EL (cell line): Measurements from ENCODE around the gene ALK.
A peak's percentile ranks its signal among the peaks of the same experiment; 100 is the strongest.

Experiments used
- DNase-seq: peaks from one replicate; pipeline ENCODE4 v3.0.0-alpha.2; 2016

Gene ALK

DNA sequence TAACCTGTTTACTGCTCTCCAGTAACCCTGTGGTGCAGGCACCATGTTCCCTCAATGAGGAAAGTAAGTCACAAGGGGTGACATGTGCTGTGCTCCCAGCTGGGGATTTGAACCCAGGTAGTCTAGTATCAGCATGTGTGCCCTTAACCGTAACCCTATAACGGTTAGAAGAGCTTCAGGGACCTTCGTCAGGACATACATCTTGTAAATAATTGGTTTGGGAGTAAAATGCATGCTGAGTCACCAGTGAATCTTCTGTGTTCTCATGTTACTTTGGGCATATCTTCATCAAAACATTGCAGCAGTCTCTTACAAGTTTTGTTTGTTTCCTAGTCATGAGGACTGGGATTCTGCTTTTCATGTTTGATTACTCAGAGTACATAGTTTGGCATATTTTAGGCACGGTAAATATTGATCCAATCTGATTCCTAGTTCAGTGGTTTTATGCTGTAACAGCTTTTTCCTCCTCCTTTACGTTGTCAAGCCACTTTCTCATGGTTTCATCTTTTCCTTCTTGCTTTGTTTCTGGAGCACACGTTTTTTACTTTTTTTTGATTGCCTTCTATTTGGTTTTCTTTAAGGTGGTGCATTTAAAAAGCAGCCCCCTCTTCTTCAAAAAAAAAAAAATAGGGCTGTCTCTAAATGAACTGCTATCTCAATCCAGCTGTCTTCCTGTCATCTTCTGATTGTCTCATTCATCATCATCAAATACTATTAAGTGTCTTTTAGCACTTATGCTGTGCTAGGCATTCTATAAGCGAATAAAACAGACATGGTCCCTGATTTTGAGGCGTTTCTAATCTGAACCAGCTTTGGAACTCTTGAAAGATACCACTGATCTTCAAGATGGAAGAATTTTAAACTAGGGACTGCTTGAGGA is 755.8 kb downstream of the ALK start:
- DNase-seq, result peak; percentile 60

DNA sequence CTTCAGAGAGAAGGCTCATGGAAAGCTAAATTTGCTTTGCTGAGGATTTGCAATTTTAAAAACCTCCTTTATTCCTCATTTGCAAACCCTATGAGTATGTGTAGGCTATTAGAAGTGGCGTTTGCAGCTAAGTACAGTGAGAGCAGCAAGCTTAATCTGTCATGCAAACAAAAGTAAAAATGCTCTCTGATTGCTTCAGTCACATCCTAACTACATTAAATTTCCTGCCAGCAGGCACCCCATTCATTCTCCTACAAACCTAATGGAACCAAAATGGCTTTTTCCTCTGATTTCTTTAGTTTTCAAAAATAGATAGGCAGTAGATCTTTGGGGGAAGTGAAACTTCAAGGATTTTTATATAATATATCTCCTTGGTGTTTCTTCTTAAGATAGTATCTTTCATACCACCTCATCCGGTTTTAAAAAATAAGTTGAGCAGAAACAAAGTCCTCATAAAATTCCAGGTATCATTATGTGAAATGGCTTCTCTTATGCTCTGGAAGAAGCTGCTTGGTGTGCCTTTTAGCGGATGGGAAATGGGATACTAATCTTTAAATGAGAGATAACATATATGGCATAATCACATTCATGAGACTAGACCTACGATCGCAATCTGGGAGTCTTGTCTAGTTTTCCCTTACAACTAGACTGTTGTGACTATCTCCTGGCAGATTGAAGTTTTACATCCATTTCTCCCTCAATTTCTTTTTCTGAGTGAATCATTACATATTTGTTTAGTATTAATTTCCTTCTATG is 757.1 kb downstream of the ALK start:
- no peak for DNase-seq

DNA sequence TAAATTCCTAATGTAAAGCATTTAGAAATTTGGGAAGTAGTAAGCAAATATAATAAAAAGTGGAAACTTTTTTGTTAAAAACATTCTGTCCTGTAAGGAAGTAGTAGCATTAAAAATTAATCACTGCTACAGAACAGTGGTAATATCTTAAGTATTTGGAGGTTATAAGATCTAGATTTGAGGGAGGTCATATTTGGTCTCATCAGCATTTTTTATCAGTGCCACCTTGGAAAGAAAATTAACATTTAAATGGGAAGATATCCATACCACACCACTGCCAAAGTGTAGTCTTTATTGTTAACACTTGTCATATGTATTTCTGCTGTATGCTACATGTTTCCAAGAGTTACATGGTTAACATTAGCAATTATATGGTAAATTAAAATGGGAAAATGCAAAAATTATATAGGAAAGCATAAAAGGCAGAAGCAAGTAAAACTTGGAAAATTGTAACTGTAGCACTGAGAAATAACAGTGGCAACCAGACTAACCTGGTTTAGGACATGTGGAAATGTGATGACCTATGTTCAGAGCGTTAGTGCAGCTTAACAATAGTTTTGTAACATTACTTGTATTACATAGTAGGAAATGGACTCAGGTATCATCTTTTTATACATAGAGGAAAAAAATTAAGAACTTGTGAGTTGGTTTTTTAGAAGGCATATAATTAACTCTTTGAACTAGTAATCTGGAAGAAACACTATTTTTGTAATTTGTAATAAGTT is 759.0 kb downstream of the ALK start:
- no peak for DNase-seq

DNA sequence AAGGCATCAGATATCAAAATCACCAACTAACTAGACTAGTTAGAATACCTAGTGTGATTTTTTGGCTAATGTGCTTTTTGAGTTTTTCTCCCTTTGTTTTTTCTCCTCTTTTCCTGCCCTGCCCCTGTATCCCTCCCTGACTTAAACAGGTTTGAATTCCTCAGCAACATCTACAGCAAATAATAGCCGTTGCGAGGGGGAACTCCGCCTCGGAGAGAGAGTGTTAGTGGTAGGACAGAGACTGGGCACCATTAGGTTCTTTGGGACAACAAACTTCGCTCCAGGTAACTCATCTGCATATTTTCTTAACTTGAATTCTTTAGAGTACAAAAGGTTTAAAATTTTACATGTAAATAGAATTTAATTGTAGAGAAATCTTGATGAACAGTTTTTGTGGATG is 761.2 kb downstream of the ALK start:
- DNase-seq, result no peak

DNA sequence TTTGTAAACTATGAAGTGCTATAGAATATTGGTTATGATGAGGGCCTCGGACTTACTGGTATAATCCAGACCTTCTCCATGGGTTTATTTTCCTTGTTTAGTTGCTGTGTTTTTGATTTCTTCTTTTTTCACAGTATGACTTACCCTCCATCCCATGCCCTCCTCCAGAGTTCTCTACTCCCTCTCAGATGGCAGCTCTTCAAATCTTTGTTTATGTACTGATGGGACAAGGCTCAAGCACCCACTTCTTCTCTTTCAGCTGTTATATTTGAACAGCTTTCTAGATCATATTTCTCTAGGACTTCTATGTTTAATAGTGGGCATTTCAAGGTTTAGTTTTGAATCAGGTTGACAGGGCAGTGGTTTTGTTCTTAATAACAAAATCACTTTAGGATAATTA is 762.3 kb downstream of the ALK start:
- no peak for DNase-seq

DNA sequence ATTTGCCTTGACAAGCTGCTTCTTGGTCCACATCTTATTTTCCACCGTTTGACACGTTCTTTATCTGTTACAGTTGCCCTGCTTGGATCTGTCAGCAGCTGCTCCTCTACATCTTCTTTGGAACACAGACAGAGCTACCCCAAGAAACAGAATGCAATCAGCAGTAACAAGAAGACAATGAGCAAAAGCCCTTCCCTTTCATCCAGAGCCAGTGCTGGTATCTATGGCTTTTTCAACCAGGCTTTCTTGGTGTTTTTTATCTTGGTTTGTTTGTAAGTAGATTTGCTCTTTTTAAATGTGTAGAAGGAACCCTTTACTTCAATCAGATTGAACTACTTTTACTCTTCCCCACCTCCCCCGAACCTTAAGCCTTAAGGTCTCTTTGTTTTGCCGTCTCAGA is 764.3 kb downstream of the ALK start:
- no peak for DNase-seq

DNA sequence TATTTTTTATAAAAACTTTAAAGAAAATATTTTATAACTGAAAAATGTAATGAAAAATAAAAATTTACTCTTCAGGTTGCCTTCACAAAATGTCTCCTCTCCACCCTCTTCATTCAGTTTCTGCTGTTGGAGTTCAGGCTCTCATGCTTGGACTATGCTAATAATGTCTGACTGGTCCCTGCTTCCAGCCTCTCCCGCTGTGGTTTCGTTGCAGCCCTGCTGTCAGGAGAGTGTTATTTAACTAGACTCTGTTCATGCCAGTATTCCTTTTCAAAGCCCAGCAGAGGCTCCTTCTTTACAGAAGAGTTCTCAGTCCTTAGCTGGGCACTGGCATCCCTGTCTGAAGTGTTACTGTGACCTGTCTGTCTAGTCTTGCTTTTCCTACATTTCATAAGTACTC is 765.8 kb downstream of the ALK start:
- DNase-seq, result no peak

DNA sequence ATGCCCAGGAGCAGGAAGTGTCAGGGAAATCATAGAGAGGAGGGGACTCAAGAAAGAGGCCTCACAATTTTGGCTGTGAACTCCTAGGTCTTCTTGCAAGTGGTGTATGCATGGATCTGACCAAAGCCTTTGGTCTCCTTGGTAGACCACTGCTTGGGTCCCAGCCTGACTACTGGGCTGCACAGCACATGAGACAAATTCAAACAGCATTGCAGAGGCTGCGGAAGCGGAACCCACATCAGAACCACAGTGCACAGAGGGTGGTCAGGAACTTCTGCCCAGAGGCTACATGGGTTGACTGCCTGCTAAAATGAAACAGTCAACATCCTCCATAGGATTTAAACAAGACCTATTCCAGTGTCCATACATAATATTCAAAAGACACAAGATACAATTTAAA is 766.8 kb downstream of the ALK start:
- no peak for DNase-seq

DNA sequence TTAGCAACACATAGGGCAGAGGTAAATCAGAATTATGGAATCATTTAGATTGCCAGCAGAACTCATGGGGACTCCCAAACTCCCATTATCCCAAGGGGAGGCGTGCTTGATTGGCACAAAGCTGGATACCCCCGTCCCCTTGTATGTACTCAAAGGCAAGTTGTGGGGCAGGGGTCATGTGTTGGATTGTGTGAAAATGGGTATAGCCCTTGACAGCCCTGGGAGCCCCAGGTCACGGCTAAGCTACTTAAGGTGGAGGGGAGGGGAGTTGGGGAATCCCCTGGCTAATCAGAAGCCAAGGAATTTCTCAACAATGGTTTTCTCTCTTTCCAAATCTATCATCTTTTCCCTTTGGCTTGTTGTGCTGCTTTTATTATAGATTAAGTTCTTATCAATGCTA is 773.4 kb downstream of the ALK start:
- DNase-seq, result no peak

DNA sequence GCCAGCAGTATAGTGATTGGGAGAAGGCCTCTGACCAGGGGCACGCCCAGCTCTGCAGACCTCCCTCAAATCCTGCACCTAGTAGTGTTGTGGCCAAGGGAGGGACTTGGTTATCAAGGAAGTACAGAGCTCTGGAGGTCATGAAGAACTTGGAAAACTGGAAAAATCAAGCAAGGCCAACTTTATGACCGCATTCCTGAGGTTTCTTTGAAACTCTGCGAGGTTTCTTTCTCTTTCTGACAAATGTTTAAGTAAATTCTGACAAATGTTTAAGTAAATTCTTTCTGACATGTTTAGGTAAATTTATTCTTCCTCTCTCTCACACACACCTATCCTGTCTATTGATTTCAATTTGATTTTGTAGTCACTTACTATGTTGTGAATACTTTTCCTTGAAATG is 775.2 kb downstream of the ALK start:
- DNase-seq, result no peak

DNA sequence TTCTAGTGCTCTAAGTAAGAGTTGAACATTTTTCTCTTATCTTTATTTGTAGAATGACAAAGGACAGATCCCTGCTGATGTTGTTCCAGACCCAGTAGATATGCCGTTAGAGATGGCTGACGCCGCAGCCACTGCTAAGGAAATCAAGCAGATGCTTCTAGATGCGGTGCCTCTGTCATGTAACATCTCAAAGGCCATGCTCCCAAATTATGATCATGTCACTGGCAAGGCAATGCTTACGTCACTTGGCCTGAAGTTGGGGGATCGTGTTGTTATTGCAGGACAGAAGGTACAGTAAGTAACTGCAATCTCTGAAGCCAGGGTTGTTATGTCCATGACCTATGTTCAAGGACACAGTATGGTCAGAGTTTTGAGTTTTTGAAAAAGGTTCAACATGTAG is 777.7 kb downstream of the ALK start:
- no peak for DNase-seq
